Urinary bladder (tissue), 4 donors: ENCODE measurements around the gene PUM1. TPM values are rescaled to one million over a fixed set of nuclear protein-coding genes. Genes with fewer than 3 reads are reported as not detected.

Experiments
- DNase-seq: peaks from one replicate; pipeline ENCODE4 v3.0.0-alpha.2; 2015; ENCODE audit errors: extremely low spot score
- H3K27ac ChIP-seq: one replicate; pipeline ENCODE4 v1.5.1; 2013; ENCODE audit warnings: low read depth, mild to moderate bottlenecking, moderate library complexity
- H3K36me3 ChIP-seq: one replicate; pipeline ENCODE4 v1.6.1; 2013; ENCODE audit warnings: mild to moderate bottlenecking, moderate library complexity; ENCODE audit not compliant: insufficient read depth
- H3K4me1 ChIP-seq: one replicate; pipeline ENCODE4 v1.6.1; 2013; ENCODE audit warnings: mild to moderate bottlenecking, moderate library complexity; ENCODE audit not compliant: insufficient read depth
- H3K4me3 ChIP-seq: one replicate; pipeline ENCODE4 v1.5.1; 2013; ENCODE audit warnings: low read depth, low read length
- WGBS: extraction: QIAGEN DNeasy Blood & Tissue Kit; methylation state at CpG from one replicate; pipeline ENCODE4 v1.1.7; 2013; 5-methylcytosine and 5-hydroxymethylcytosine counted together
- polyA plus RNA-seq: library from polyadenylated mRNA; stranded (reverse); fragments of 200-250 nt; gene quantifications from one replicate; pipeline ENCODE4 v1.2.3, GENCODE V29; 2013
- total RNA-seq: library from RNA; depleted of rRNA; stranded (reverse); fragments of >200 nt; gene quantifications from one replicate; pipeline ENCODE4 v1.2.3, GENCODE V29; 2014
- donor health status: healthy with polysubstance abuse.
- donor health status: healthy.

Gene PUM1, protein sequence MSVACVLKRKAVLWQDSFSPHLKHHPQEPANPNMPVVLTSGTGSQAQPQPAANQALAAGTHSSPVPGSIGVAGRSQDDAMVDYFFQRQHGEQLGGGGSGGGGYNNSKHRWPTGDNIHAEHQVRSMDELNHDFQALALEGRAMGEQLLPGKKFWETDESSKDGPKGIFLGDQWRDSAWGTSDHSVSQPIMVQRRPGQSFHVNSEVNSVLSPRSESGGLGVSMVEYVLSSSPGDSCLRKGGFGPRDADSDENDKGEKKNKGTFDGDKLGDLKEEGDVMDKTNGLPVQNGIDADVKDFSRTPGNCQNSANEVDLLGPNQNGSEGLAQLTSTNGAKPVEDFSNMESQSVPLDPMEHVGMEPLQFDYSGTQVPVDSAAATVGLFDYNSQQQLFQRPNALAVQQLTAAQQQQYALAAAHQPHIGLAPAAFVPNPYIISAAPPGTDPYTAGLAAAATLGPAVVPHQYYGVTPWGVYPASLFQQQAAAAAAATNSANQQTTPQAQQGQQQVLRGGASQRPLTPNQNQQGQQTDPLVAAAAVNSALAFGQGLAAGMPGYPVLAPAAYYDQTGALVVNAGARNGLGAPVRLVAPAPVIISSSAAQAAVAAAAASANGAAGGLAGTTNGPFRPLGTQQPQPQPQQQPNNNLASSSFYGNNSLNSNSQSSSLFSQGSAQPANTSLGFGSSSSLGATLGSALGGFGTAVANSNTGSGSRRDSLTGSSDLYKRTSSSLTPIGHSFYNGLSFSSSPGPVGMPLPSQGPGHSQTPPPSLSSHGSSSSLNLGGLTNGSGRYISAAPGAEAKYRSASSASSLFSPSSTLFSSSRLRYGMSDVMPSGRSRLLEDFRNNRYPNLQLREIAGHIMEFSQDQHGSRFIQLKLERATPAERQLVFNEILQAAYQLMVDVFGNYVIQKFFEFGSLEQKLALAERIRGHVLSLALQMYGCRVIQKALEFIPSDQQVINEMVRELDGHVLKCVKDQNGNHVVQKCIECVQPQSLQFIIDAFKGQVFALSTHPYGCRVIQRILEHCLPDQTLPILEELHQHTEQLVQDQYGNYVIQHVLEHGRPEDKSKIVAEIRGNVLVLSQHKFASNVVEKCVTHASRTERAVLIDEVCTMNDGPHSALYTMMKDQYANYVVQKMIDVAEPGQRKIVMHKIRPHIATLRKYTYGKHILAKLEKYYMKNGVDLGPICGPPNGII
- total RNA-seq (84.3 TPM), polyA plus RNA-seq (52.1 TPM)

DNA sequence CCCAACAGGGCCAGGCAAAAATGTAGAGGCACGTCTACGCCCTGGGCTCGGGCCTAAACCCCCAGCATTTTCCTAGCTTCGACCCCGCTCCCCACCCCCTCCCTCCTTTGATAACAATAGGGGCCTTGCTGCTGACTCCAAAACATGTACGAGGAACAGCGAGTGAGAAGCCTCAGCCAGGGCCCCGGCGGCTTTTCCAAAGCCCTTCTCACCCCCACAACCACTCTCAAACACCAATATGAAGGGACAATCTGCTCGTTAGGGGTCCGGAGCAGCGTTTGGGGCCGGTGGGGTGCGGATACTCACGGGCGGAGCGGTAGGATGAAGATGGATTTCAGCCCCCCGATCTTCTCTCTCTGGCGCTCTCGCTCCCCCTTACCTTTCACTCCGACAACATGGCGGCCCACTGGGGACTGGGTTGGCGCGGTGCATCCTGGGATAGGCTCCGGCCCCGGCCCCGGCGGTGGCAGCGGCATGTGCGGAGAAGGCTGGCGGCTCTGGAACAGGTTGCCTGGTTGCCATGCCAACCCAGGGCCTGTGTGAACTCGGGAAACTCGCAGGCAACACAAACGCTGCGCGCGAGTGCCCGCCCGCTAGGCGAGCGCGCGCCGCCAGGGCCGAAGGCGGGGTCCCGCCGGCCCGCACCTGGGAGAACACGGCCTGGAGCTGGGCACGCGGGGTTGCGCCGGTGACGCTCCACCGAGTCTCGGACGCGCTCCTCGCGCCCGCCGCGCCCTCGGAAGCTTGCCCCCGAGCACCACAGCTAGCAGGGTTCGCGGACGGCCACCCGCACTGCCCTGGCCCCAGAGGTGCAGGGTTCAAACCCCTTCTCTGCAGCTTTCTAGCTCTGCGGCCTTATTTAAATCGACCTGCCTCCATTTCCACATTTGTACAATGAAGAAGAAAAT, at the start of gene PUM1:
Gene PUM1 (minus strand): TSS at position 408 of the 908 bp plus-strand sequence. CDS start 6,151 bp downstream, outside the sequence.
- peak; percentile 93 for DNase-seq
- H3K27ac ChIP-seq: peak within 1 kb of the TSS; percentile 96
- peaks cover 2% of the 10 kb centered on the region for H3K4me1 ChIP-seq
- H3K36me3 ChIP-seq: no peaks in the 10 kb centered on the region
- under 1% methylated on average over 72 of the region's 72 CpGs for WGBS
- H3K4me3 ChIP-seq: peak within 1 kb of the TSS; percentile 62

DNA sequence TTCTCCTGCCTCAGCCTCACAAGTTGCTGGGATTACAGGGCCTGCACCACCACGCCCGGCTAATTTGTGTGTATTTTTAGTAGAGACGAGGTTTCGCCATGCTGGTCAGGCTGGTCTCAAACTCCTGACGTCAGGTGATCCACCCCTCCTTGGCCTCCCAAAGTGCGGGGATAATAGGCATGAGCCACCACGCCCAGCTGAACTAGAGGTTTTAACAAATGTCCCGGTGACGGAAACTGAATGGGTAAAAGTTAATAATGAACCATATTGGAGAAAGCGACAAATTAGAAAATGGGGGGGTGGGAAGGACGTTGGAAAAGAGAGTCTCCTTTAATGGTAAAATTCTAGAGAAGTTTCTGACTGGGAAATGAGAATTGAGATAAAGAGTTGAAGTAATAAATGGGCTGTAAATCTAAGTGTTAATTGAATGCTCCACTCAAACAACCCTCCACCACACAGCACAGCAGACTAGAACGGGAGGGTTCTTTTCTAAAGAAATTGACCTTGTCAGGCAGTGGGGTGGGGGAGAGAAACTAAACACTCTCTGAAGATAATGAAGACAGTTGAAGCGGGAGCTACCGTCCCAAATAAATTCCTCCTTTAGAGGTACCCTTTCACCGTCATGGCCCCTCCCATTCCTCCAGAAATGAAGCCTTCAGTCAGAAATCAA, 46.9 kb upstream of the PUM1 start:
- Histone ChIP-seq H3K27ac (no peak overlapping the region), H3K4me1 (no peaks in the 10 kb centered on the region), H3K4me3 (no peak overlapping the region), H3K36me3 (no peaks in the 10 kb centered on the region)
- WGBS: 61% methylated on average over 15 of the region's 15 CpGs
- no peak for DNase-seq

DNA sequence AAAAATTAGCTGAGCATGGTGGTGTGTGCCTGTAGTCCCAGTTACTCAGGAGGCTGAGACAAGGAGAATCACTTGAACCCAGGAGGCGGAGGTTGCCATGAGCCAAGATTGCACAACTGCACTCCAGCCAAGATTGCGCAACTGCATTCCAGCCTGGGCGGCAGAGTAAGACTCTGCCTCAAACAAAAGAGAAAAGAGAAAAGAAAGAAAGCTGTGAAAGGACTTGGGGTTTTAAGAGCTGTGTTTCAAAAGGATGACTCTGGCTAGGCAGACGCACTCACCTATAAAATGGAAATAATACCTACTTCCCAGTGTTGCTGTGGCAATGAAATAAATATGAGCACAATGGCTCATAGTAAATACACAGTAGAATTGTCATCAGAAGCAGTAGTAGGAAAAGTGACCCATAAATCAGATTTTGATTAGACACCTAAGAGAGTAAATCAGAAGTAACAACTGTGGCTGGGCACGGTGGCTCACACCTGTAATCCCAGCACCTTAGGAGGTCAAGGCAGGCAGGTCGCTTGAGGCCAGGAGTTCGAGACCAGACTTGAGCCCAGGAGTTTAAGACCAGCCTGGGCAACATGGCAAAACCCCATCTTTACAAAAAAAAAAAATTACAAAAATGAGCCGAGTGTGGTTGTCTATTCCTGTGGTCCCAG, 45.9 kb upstream of the PUM1 start:
- H3K4me1 ChIP-seq: no peaks in the 10 kb centered on the region
- H3K27ac ChIP-seq: no peak overlapping the region
- 69% methylated on average over 8 of the region's 8 CpGs for WGBS
- H3K4me3 ChIP-seq: no peak overlapping the region
- no peaks in the 10 kb centered on the region for H3K36me3 ChIP-seq
- DNase-seq: no peak

DNA sequence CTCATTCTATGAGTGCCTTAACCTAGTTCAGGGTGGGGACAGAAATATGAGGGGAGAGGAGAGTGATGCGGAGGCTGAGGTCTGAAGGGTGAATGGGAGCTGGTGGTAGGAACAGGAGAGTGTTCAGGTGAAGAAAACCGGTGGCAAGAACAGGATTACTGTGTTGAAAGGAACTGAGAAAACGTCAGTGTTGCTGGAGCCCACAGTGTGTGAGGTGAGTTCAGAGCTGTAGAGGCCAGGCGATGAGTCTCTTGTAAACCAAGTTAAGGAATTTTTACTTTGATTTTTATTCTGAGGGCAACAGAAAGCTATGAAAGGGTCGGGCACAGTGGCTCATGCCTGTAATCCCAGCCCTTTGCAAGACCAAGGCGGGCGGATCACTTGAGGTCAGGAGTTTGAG, 45.3 kb upstream of the PUM1 start:
- 83% methylated on average over 7 of the region's 7 CpGs for WGBS
- Histone ChIP-seq H3K36me3 (no peaks in the 10 kb centered on the region), H3K4me3 (no peak overlapping the region), H3K4me1 (no peaks in the 10 kb centered on the region), H3K27ac (no peak overlapping the region)
- DNase-seq: no peak

DNA sequence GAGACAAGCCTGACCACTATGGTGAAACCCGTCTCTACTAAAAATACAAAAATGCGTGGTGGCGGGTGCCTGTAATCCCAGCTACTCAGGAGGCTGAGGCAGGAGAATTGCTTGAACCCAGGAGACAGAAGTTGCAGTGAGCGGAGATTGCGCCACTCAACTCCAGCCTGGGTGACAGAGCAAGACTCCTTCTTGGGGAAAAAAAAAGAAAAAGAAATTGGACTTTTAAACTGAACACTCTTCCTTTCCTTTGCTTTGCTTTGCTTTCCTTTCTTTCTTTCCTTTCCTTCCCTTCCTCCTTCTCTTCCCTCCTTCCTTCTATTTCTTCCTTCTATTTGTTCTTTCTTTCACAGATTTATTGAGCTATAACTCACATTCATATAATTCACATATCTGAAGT, 43.3 kb upstream of the PUM1 start:
- Histone ChIP-seq H3K36me3 (no peaks in the 10 kb centered on the region), H3K27ac (no peak overlapping the region), H3K4me3 (no peak overlapping the region), H3K4me1 (no peaks in the 10 kb centered on the region)
- DNase-seq: no peak
- WGBS: 92% methylated on average over 5 of the region's 5 CpGs

DNA sequence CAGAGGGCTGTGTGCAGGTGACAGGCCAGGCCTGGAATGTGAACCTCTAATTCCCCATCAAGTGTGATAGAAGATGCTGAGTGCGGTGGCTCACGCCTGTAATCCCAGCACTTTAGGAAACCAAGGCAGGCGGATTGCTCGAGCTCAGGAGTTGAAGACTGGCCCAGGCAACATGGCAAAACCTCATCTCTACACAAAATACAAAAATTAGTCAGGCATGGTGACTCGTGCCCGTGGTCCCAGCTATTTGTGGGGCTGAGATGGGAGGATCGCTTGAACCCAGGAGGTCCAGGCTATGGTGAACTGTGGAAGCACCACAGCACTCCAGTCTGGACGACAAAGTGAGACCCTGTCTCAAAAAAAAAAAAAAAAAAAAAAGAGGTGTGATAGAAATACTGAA, 40.1 kb upstream of the PUM1 start:
- no peaks in the 10 kb centered on the region for H3K4me1 ChIP-seq
- H3K4me3 ChIP-seq: no peak overlapping the region
- H3K27ac ChIP-seq: no peak overlapping the region
- no peak for DNase-seq
- 88% methylated on average over 8 of the region's 8 CpGs for WGBS
- H3K36me3 ChIP-seq: no peaks in the 10 kb centered on the region

DNA sequence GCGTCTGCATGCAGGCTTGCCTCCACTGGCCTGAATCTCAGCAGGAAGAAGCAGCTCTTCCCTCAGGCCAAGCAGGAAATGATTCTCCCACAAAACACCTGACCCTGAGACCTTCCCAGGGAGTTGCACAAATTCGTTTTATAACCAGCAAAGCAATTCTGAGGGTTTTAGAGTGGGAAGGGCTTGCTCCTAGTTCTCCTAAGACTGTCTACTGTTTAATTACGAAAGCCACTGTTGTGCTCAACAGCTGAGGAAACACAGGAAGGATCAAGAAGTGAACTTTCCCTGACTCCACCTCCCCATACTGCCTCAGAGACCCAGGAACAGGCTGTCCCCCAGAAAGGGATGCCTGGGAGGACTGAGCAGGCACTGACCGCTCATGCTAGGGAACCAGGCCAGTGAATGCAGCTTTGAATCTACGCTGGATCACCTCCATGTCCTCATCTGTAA, 37.0 kb upstream of the PUM1 start:
- Histone ChIP-seq H3K36me3 (no peaks in the 10 kb centered on the region), H3K27ac (no peak overlapping the region), H3K4me1 (no peaks in the 10 kb centered on the region), H3K4me3 (no peak overlapping the region)
- 67% methylated on average over 5 of the region's 5 CpGs for WGBS
- no peak for DNase-seq

DNA sequence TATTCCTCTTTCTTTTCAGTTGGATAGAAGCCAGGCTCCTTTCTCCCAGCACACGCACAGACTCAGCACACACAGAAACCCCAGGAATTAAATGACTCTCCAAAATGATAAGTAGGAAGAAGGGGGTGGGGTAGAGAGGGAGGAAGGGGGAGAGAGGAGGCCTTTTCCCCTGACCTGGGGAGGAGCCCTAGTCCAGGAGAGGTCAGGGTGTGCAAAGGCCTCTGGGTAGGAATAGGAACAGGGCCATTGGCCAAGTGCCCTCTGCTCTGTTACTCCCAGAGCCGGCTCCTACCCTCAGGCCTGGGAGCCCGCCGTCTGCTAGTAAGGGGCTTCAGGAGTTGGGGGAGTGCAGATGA, 35.6 kb upstream of the PUM1 start:
- WGBS: 51% methylated on average over 4 of the region's 4 CpGs

DNA sequence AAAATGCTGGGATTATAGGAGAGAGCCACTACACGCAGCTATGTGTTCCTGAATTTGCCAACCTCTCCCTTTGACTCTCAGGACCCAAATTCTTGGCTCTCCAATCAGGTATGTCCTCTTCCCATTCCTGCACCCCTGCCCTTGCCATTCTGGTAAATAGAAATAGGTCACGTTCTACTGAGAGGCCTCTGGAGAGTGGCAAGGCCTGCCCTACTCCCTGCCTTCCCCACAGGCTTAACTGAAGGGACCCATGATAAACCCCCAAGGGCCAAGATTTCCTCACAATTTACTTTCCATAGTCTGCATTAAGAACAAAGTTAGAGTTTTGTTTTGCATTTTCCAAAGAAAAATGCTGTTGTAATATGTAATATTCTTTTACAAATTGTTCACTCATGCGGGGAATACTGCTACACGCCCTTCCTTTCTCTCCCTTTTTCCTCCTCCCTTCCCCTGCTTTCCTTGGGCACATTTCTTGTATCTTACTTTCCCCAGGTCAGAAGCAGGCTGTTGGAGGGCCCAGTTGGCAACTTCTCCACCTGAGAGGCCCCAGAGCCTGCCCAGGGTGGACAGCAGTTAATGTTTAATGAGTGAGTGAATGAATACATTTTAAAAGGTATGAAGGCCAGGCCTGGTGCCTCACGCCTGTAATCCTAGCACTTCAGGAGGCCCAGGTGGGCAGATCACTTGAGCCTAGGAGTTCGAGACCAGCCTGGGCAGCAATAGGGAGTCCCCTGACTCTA, 33.9 kb upstream of the PUM1 start:
- DNase-seq: no peak
- Histone ChIP-seq H3K4me1 (no peaks in the 10 kb centered on the region), H3K4me3 (no peak overlapping the region), H3K36me3 (no peaks in the 10 kb centered on the region), H3K27ac (no peak overlapping the region)
- WGBS: 87% methylated on average over 6 of the region's 6 CpGs

More for the DNA sequence above, 35.6 kb upstream of the PUM1 start:
- Histone ChIP-seq H3K4me1 (no peaks in the 10 kb centered on the region), H3K27ac (no peak overlapping the region), H3K36me3 (no peaks in the 10 kb centered on the region), H3K4me3 (no peak overlapping the region)
- no peak for DNase-seq

DNA sequence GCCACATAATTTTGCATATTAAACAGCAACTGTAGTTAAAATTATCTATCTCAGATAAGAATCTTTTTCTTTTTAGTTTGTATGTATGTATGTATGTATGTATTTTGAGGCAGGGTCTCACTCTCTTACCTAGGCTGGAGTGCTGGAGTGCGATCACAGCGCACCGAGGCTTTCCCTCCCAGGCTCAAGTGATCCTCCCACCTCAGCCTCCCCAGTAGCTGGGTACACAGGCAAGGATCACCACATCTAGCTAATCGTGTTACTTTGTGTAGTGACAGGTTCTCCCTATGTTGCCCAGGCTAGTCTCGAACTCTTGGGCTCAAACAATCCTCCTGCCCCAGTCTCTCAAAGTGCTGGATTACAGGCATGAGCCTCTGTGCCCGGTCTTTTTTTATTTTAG, 30.5 kb upstream of the PUM1 start:
- WGBS: 84% methylated on average over 6 of the region's 6 CpGs
- DNase-seq: no peak

DNA sequence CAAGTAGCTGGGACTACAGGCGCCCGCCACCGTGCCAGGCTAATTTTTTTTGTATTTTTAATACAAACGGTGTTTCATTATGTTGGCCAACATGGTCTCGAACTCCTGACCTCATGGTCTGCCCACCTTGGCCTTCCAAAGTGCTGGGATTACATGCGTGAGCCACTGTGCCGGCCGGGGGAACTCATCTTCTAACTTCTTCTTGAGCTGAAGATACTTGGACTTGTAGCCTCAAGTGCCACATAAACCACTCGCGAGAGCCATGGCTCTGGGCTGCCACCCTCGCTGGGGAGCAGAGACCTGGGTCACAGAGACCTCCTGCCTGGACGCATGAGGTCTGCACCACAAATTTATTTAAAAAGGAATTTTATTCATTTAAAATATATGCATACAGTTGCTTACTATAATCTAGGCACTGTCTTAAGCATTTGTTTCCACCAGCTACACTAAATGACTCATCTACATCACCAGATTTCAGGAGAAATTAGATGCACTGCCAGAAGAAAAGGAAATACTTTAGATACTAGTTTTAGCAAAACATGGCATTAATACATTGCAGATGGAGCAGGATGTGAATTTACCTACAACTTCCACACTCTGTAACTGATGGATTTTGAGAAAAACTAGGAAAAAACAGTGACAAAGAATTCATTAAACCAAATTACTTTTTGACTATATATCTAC, 29.9 kb upstream of the PUM1 start:
- H3K4me1 ChIP-seq: no peaks in the 10 kb centered on the region
- no peak overlapping the region for H3K4me3 ChIP-seq
- DNase-seq: no peak
- no peaks in the 10 kb centered on the region for H3K36me3 ChIP-seq
- H3K27ac ChIP-seq: no peak overlapping the region
- WGBS: 88% methylated on average over 12 of the region's 12 CpGs

More for the DNA sequence above, 30.5 kb upstream of the PUM1 start:
- H3K36me3 ChIP-seq: no peaks in the 10 kb centered on the region
- H3K4me1 ChIP-seq: no peaks in the 10 kb centered on the region
- no peak overlapping the region for H3K4me3 ChIP-seq
- no peak overlapping the region for H3K27ac ChIP-seq
